ENCODE measurements around the gene MAPK1. TPM values are rescaled to one million over a fixed set of nuclear protein-coding genes. Genes with fewer than 3 reads are reported as not detected.
"Not testable (repeated sequence)": the region's sequence is repeated elsewhere in the genome, so short reads cannot be mapped to it uniquely, and the experiment has no call there.

MAPK1 gene
- total and polyA plus RNA-seq, 4 donors = 13.6 to 159 (median 76.6) TPM

GRCh38 chr22:21905234-21905633 lies 37.8 kb upstream of the MAPK1 start:
- H3K4me1 ChIP-seq (ENCODE audit: control insufficient read depth in 1 of 2, insufficient read depth in 2 of 2, low read length in 2 of 2); H3K27ac ChIP-seq (ENCODE audit: low read depth in 1 of 2, low read length in 2 of 2); DNase-seq; H3K9me3 ChIP-seq (ENCODE audit: control insufficient read depth, low read length); intact Hi-C loops (cut with DNase I); H3K36me3 ChIP-seq (ENCODE audit: control insufficient read depth in 1 of 2, insufficient read depth in 2 of 2, low read length in 1 of 2); H3K27me3 ChIP-seq (ENCODE audit: control insufficient read depth in 1 of 2, insufficient read depth in 2 of 2, low read length in 1 of 2); H3K4me3 ChIP-seq (ENCODE audit: low read length in 2 of 2); ATAC-seq (ENCODE audit: low FRiP score): not testable (repeated sequence)
- 98% methylated on average over 11 of the region's 11 CpGs for WGBS, 2 donors

GRCh38 chr22:21904250-21904789 lies 36.9 kb upstream of the MAPK1 start:
- Histone ChIP-seq H3K9me3 (ENCODE audit: control insufficient read depth, low read length) (no peaks in the 10 kb centered on the region), H3K4me1 (ENCODE audit: control insufficient read depth in 1 of 2, insufficient read depth in 2 of 2, low read length in 2 of 2) (no peaks in the 10 kb centered on the region), H3K27me3 (ENCODE audit: control insufficient read depth in 1 of 2, insufficient read depth in 2 of 2, low read length in 1 of 2) (no peaks in the 10 kb centered on the region), H3K27ac (ENCODE audit: low read depth in 1 of 2, low read length in 2 of 2) (no peak overlapping the region), H3K36me3 (ENCODE audit: control insufficient read depth in 1 of 2, insufficient read depth in 2 of 2, low read length in 1 of 2) (no peaks in the 10 kb centered on the region), H3K4me3 (ENCODE audit: low read length in 2 of 2) (no peak overlapping the region)
- WGBS, 2 donors = 97 to 98% methylated on average over 4 of the region's 4 CpGs
- intact Hi-C loops (cut with DNase I) = no loop called here
- ATAC-seq (ENCODE audit: low FRiP score) (no peak), DNase-seq (no peak)

GRCh38 chr22:21903283-21903682 lies 35.8 kb upstream of the MAPK1 start:
- intact Hi-C loops (cut with DNase I) = no loop called here
- Histone ChIP-seq H3K4me3 (ENCODE audit: low read length in 2 of 2) (no peak overlapping the region), H3K36me3 (ENCODE audit: control insufficient read depth in 1 of 2, insufficient read depth in 2 of 2, low read length in 1 of 2) (no peaks in the 10 kb centered on the region), H3K4me1 (ENCODE audit: control insufficient read depth in 1 of 2, insufficient read depth in 2 of 2, low read length in 2 of 2) (no peaks in the 10 kb centered on the region), H3K27me3 (ENCODE audit: control insufficient read depth in 1 of 2, insufficient read depth in 2 of 2, low read length in 1 of 2) (no peaks in the 10 kb centered on the region), H3K27ac (ENCODE audit: low read depth in 1 of 2, low read length in 2 of 2) (no peak overlapping the region), H3K9me3 (ENCODE audit: control insufficient read depth, low read length) (no peaks in the 10 kb centered on the region)
- DNase-seq = no peak
- no peak for ATAC-seq (ENCODE audit: low FRiP score)
- 86% methylated on average over 4 of the region's 4 CpGs for WGBS, 2 donors

GRCh38 chr22:21902296-21903087 lies 35.0 kb upstream of the MAPK1 start:
- DNase-seq (no peak), ATAC-seq (ENCODE audit: low FRiP score) (no peak)
- Histone ChIP-seq H3K27ac (ENCODE audit: low read depth in 1 of 2, low read length in 2 of 2) (no peak overlapping the region), H3K4me1 (ENCODE audit: control insufficient read depth in 1 of 2, insufficient read depth in 2 of 2, low read length in 2 of 2) (no peaks in the 10 kb centered on the region), H3K27me3 (ENCODE audit: control insufficient read depth in 1 of 2, insufficient read depth in 2 of 2, low read length in 1 of 2) (no peaks in the 10 kb centered on the region), H3K9me3 (ENCODE audit: control insufficient read depth, low read length) (no peaks in the 10 kb centered on the region), H3K36me3 (ENCODE audit: control insufficient read depth in 1 of 2, insufficient read depth in 2 of 2, low read length in 1 of 2) (no peaks in the 10 kb centered on the region), H3K4me3 (ENCODE audit: low read length in 2 of 2) (no peak overlapping the region)
- whole genome bisulfite sequencing, 2 donors = 91 to 92% methylated on average over 12 of the region's 12 CpGs
- intact Hi-C loops (cut with DNase I) = no loop called here

GRCh38 chr22:21898354-21898896 lies 31.0 kb upstream of the MAPK1 start:
- 76 to 93% methylated on average over 1 of the region's 1 CpG for WGBS, 2 donors
- Histone ChIP-seq H3K9me3 (ENCODE audit: control insufficient read depth, low read length) (no peaks in the 10 kb centered on the region), H3K4me1 (ENCODE audit: control insufficient read depth in 1 of 2, insufficient read depth in 2 of 2, low read length in 2 of 2) (no peaks in the 10 kb centered on the region), H3K36me3 (ENCODE audit: control insufficient read depth in 1 of 2, insufficient read depth in 2 of 2, low read length in 1 of 2) (no peaks in the 10 kb centered on the region), H3K4me3 (ENCODE audit: low read length in 2 of 2) (no peak overlapping the region), H3K27me3 (ENCODE audit: control insufficient read depth in 1 of 2, insufficient read depth in 2 of 2, low read length in 1 of 2) (no peaks in the 10 kb centered on the region), H3K27ac (ENCODE audit: low read depth in 1 of 2, low read length in 2 of 2) (no peak overlapping the region)
- no peak for DNase-seq
- intact Hi-C loops (cut with DNase I) = no loop called here
- ATAC-seq (ENCODE audit: low FRiP score) = no peak

- no peaks in the 10 kb centered on the region for H3K36me3 ChIP-seq (ENCODE audit: control insufficient read depth in 1 of 2, insufficient read depth in 2 of 2, low read length in 1 of 2)
- WGBS, 2 donors = 92% methylated on average over 5 of the region's 5 CpGs
- H3K27ac ChIP-seq (ENCODE audit: low read depth in 1 of 2, low read length in 2 of 2) = no peak overlapping the region
- no peaks in the 10 kb centered on the region for H3K4me1 ChIP-seq (ENCODE audit: control insufficient read depth in 1 of 2, insufficient read depth in 2 of 2, low read length in 2 of 2)
- H3K9me3 ChIP-seq (ENCODE audit: control insufficient read depth, low read length) = no peaks in the 10 kb centered on the region
- intact Hi-C loops (cut with DNase I) = no loop called here
- DNase-seq (no peak), ATAC-seq (ENCODE audit: low FRiP score) (no peak)
- H3K27me3 ChIP-seq (ENCODE audit: control insufficient read depth in 1 of 2, insufficient read depth in 2 of 2, low read length in 1 of 2) = no peaks in the 10 kb centered on the region
- H3K4me3 ChIP-seq (ENCODE audit: low read length in 2 of 2) = no peak overlapping the region
Measured at GRCh38 chr22:21896951-21897513, 29.6 kb upstream of the MAPK1 start.

GRCh38 chr22:21896275-21896674 lies 28.8 kb upstream of the MAPK1 start:
- H3K4me1 ChIP-seq (ENCODE audit: control insufficient read depth in 1 of 2, insufficient read depth in 2 of 2, low read length in 2 of 2); H3K4me3 ChIP-seq (ENCODE audit: low read length in 2 of 2); H3K9me3 ChIP-seq (ENCODE audit: control insufficient read depth, low read length); H3K27ac ChIP-seq (ENCODE audit: low read depth in 1 of 2, low read length in 2 of 2); H3K36me3 ChIP-seq (ENCODE audit: control insufficient read depth in 1 of 2, insufficient read depth in 2 of 2, low read length in 1 of 2); intact Hi-C loops (cut with DNase I); ATAC-seq (ENCODE audit: low FRiP score); H3K27me3 ChIP-seq (ENCODE audit: control insufficient read depth in 1 of 2, insufficient read depth in 2 of 2, low read length in 1 of 2); DNase-seq: not testable (repeated sequence)
- WGBS, 2 donors = 88 to 90% methylated on average over 4 of the region's 4 CpGs

GRCh38 chr22:21894799-21895198 lies 27.4 kb upstream of the MAPK1 start:
- Histone ChIP-seq H3K27me3 (ENCODE audit: control insufficient read depth in 1 of 2, insufficient read depth in 2 of 2, low read length in 1 of 2) (no peaks in the 10 kb centered on the region), H3K4me3 (ENCODE audit: low read length in 2 of 2) (no peak overlapping the region), H3K4me1 (ENCODE audit: control insufficient read depth in 1 of 2, insufficient read depth in 2 of 2, low read length in 2 of 2) (no peaks in the 10 kb centered on the region), H3K27ac (ENCODE audit: low read depth in 1 of 2, low read length in 2 of 2) (no peak overlapping the region), H3K9me3 (ENCODE audit: control insufficient read depth, low read length) (no peaks in the 10 kb centered on the region), H3K36me3 (ENCODE audit: control insufficient read depth in 1 of 2, insufficient read depth in 2 of 2, low read length in 1 of 2) (no peaks in the 10 kb centered on the region)
- intact Hi-C loops (cut with DNase I) = no loop called here
- ATAC-seq (ENCODE audit: low FRiP score) (no peak), DNase-seq (no peak)
- WGBS, 2 donors = 92 to 94% methylated on average over 8 of the region's 8 CpGs

All from aorta (tissue), 5 donors.